Hepatic stellate cell (primary cell): ENCODE measurements around the gene HKDC1.
"Not testable (repeated sequence)": the region's sequence is repeated elsewhere in the genome, so short reads cannot be mapped to it uniquely, and the experiment has no call there.

Source experiments
- DNase-seq: peaks from one replicate; pipeline ENCODE4 v3.0.0; 2011; ENCODE audit warnings: low spot score

The HKDC1 gene

GRCh38 chr10:69278446-69278963 is 58.4 kb downstream of the HKDC1 start, which contains the start of gene HK1:
Gene HK1, plus strand, starts transcription at chr10:69278496.
- peak; percentile 34 for DNase-seq

- DNase-seq: no peak
These were observed 59.0 kb downstream of the HKDC1 start for GRCh38 chr10:69279110-69279509.

- DNase-seq: no peak
These were observed 61.6 kb downstream of the HKDC1 start for GRCh38 chr10:69281507-69282413.

- DNase-seq: not testable (repeated sequence)
These were observed 64.3 kb downstream of the HKDC1 start for GRCh38 chr10:69284402-69284801.

- DNase-seq: no peak
These were observed 65.6 kb downstream of the HKDC1 start for GRCh38 chr10:69285699-69286098.

GRCh38 chr10:69287181-69287580 is 67.0 kb downstream of the HKDC1 start:
- no peak for DNase-seq

GRCh38 chr10:69290993-69291392 is 70.9 kb downstream of the HKDC1 start:
- DNase-seq: no peak

GRCh38 chr10:69292459-69292858 is 72.3 kb downstream of the HKDC1 start:
- no peak for DNase-seq

- DNase-seq: no peak
These were observed 75.0 kb downstream of the HKDC1 start for GRCh38 chr10:69295027-69295636.

- DNase-seq: no peak
These were observed 83.5 kb downstream of the HKDC1 start for GRCh38 chr10:69303632-69304051.

- no peak for DNase-seq
These were observed 86.3 kb downstream of the HKDC1 start for GRCh38 chr10:69306421-69306820.

- DNase-seq: no peak
These were observed 87.3 kb downstream of the HKDC1 start for GRCh38 chr10:69307434-69307833.

- DNase-seq: not testable (repeated sequence)
These were observed 88.2 kb downstream of the HKDC1 start for GRCh38 chr10:69308304-69308703.

GRCh38 chr10:69311309-69311708 is 91.2 kb downstream of the HKDC1 start:
- no peak for DNase-seq

- no peak for DNase-seq
These were observed 92.4 kb downstream of the HKDC1 start for GRCh38 chr10:69312528-69312927.

GRCh38 chr10:69315100-69315542 is 95.0 kb downstream of the HKDC1 start:
- DNase-seq: no peak

- DNase-seq: no peak
These were observed 95.6 kb downstream of the HKDC1 start for GRCh38 chr10:69315610-69316312.

- peak; percentile 64 for DNase-seq
These were observed 96.4 kb downstream of the HKDC1 start for GRCh38 chr10:69316313-69317059.
